ENCODE results near the gene CR1. TPM values are rescaled to one million over a fixed set of nuclear protein-coding genes. Genes with fewer than 3 reads are reported as not detected.

CR1 gene
- total and polyA plus RNA-seq, 2 donors (not counting 3 experiments of a cell fraction or from before 2014, with no cell fraction given): not detected

- FAIRE-seq (no peak), DNase-seq (ENCODE audit: low read depth, low spot score) (no peak)
- peaks cover 6% of the 10 kb centered on the region for H3K4me1 ChIP-seq (ENCODE audit: control insufficient read depth, extremely low read depth, insufficient read depth, low read length)
- H2AFZ ChIP-seq (ENCODE audit: low read depth, low read length): no peak overlapping the region
- no peaks in the 10 kb centered on the region for H3K9me1 ChIP-seq (replicated peaks; ENCODE audit: control insufficient read depth, extremely low read depth, insufficient read depth, low read length)
- dilution Hi-C loops (cut with MboI; ENCODE audit: extremely low pct_ligation_motif_present, low sequenced_read_pairs): no loop called here
- TF ChIP-seq EZH2 (IDR thresholded peaks at IDR 0.05; ENCODE audit: borderline replicate concordance, low read depth, low read length, severe bottlenecking) (no peak), GATA2 (IDR thresholded peaks at IDR 0.05; ENCODE audit: insufficient read depth, insufficient read length, low read depth, low read length) (no peak), POLR2AphosphoS5 (IDR thresholded peaks at IDR 0.05; ENCODE audit: insufficient read depth, low read depth, low read length) (no peak), JUN (IDR thresholded peaks at IDR 0.05; ENCODE audit: borderline replicate concordance, insufficient read depth, insufficient read length, low read depth) (no peak), POLR2A (IDR thresholded peaks at IDR 0.05; ENCODE audit: low read depth, low read length) (no peak), FOS (IDR thresholded peaks at IDR 0.05; ENCODE audit: borderline replicate concordance, insufficient read depth, low read length) (no peak), MAX (IDR thresholded peaks at IDR 0.05; ENCODE audit: insufficient read depth, insufficient read length) (no peak), MYC (IDR thresholded peaks at IDR 0.05; ENCODE audit: low read depth, low read length) (no peak)
- TF ChIP-seq, protein P1, sequence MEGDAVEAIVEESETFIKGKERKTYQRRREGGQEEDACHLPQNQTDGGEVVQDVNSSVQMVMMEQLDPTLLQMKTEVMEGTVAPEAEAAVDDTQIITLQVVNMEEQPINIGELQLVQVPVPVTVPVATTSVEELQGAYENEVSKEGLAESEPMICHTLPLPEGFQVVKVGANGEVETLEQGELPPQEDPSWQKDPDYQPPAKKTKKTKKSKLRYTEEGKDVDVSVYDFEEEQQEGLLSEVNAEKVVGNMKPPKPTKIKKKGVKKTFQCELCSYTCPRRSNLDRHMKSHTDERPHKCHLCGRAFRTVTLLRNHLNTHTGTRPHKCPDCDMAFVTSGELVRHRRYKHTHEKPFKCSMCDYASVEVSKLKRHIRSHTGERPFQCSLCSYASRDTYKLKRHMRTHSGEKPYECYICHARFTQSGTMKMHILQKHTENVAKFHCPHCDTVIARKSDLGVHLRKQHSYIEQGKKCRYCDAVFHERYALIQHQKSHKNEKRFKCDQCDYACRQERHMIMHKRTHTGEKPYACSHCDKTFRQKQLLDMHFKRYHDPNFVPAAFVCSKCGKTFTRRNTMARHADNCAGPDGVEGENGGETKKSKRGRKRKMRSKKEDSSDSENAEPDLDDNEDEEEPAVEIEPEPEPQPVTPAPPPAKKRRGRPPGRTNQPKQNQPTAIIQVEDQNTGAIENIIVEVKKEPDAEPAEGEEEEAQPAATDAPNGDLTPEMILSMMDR (IDR thresholded peaks at IDR 0.05; ENCODE audit: extremely low read depth in 1 of 2, insufficient read depth in 1 of 2, low read depth in 1 of 2, low read length in 2 of 2): no peak
- H3K36me3 ChIP-seq (ENCODE audit: control insufficient read depth in 2 of 2, extremely low read depth in 1 of 2, insufficient read depth in 2 of 2, low read length in 2 of 2): no peaks in the 10 kb centered on the region
- intact Hi-C loops (cut with micrococcal nuclease): no loop called here
- H4K20me1 ChIP-seq (replicated peaks; ENCODE audit: control insufficient read depth, extremely low read depth, insufficient read depth, low read length): no peaks in the 10 kb centered on the region
- POLR2A ChIA-PET: no interaction called here
- no peak overlapping the region for H3K4me2 ChIP-seq (ENCODE audit: insufficient read depth, low read length)
- H3K79me2 ChIP-seq (ENCODE audit: control insufficient read depth, insufficient read depth, low read length): no peaks in the 10 kb centered on the region
- CTCF ChIA-PET: no interaction called here
- no peaks in the 10 kb centered on the region for H3K9me3 ChIP-seq (replicated peaks; ENCODE audit: control insufficient read depth, insufficient read depth, low read length)
- H3K27me3 ChIP-seq (ENCODE audit: control insufficient read depth in 2 of 2, insufficient read depth in 2 of 2, low read length in 2 of 2): no peaks in the 10 kb centered on the region
- no peak overlapping the region for H3K9ac ChIP-seq (replicated peaks; ENCODE audit: extremely low read depth, insufficient read depth, low read length)
- no peak overlapping the region for H3K27ac ChIP-seq (ENCODE audit: insufficient read depth, low read depth, low read length)
- no peak overlapping the region for H3K4me3 ChIP-seq (replicated peaks in 1 of 3; ENCODE audit: insufficient read depth in 1 of 3, low read depth in 1 of 3, low read length in 3 of 3)
- BruUV-seq (replicated peaks): no TSS peak
Measured at GRCh38 chr1:207627496-207627895, 131.5 kb downstream of the CR1 start.
